DMS 273 (cell line): ENCODE results near the gene RNF212B.

Experiments used
- DNase-seq: peaks from one replicate; lab custom pipeline; 2025; ENCODE audit not compliant: unreplicated experiment; lab: John Stamatoyannopoulos, UW

The RNF212B gene

DNA sequence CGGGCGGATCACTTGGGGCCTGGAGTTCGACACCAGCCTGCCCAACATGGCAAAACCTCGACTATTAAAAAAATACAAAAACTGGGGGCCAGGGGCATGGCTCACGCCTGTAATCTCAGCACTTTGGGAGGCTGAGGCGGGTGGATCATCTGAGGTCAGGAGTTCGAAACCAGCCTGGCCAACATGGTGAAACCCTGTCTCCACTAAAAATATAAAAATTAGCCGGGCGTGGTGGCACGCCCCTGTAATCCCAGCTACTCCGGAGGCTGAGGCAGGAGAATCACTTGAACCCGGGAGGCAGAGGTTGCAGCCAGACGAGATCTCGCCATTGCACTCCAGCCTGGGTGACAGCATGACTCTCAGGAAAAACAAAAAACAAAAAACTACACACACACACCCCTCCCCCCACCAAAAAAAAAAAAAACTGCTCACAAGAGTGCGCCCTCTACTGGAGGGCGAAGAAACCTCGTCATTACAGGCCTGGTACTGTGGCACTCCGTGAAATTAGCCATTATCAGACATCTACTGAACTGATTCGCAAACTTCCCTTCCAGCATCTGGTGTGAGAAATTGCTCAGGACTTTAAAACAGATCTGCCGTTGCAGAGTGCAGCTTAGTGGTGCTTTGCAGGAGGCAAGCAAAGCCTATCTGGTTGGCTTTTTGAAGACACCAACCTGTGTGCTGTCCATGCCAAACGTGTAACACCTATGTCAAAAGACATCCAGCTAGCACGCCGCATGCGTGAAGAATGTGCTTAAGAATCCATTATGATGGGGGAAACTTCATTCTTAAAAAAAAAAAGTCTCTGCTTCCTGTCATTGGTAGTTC lies 57.2 kb downstream of the RNF212B start:
- DNase-seq, result peak; percentile 82

DNA sequence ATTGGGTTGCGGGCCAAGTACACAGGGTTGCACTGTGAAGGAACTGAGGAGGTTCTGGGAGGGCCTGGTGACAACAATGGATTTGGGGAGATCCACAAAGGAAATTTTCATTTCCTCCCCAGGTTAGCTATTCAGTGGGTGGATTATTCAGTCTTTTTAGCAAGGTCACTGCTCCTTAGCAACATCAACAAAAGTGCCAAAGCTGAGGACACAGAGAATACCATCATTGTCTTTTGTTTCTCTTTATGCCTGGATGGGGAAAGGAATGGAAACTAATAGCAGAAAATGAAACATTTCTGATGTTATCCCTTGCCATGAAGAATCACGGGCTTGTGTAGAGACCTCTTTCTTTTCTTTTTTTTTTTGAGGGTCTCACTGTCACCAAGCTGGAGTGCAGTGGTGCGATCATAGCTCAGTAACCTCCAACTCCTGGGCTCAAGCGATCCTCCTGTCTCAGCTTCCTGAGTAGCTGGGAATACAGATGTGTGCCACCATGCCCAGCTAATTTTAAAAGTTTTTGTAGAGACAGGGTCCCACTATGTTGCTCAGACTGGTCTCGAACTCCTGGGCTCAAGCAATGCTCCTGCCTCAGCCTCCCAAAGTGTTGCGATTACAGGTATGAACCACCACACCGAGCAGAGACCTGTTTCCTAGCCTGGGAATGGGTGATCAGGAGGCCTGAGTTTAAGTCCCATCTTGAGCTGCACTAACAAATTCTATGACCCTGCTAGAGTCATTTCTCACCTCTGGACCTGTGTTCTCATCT lies 58.5 kb downstream of the RNF212B start:
- DNase-seq, result no peak

DNA sequence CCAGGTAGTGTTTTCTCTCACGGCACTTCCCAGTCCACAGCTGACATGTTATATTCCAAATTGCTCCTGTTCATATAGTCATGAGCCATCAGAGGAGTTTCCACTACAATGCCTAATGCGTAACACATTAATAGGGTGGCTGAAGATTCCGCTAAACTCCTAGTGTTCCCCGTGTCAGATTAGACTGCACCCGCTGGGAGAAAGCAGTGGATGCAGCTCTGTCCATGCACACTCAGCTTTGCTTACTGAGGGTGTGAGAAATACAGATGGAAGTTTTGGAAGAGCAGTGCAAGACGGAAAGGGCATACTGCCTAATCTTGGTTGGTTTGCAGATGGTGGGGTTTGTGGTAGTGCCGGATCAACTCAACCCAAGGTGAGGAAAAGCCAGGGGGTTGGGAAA lies 59.4 kb downstream of the RNF212B start:
- no peak for DNase-seq

DNA sequence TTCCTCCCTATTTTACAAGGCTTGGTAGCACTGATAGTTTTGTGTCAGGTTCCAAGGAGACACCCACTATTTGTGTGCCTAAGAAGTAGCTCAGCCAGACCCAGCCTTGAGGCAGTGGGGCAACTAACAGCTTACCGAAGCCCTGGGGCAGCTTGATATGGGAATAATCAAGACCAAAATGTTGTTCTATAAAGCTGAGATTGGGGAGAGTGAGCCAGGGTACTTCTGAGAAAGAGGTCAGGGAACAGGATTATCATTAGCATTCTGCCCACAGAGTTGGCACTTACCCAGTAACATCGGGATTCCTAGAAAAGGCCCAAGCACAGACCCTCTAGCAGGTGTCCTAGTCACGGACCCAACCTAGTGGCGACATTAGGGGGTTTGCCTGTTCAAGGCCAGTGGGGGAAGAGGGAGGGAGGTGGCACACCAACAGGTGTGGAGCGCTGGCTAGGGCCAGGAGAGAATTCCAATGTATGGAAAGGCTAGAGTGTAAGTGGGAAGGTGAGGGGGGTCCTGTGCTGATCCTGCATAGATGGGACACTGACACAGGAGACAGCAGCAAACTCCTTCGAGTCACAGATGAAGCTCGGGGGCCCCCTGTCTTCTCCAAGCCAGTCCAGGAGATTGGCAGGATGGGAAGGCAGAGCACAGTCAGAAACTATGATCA lies 60.0 kb downstream of the RNF212B start:
- no peak for DNase-seq

DNA sequence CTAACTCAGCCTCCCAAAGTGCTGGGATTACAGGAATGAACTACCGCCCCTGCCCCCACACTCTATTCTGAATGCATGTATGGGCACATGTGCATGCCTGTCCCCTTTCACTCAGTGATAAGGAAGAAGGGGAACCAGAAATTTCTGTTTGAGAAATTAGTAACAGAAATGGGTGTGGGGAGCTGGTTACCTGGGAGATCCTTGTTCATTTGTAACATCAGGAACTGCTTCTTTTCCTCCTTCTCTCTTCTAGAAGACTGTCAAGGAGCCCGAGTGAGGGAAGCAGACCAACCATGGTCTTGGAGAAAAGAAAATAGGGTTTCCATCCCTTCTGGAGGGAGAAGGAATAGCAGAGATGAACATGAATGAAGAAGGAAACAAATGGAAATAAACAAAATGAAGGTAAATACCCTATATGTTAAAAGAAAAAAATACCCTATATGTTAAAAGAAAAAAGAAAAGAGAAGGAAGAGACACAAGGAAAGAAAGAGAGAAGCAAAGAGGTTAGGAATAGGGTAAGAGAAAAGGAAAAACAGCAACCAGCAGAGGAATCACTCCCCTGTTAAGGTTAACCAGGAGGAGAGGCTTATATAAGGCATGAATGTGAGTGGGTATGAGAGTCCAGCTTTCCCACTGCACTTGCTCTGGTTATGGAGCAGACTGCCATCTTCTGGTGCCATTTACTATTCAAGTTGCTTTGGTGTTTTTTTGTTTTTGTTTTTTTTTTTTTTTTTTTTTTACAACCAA lies 61.6 kb downstream of the RNF212B start:
- DNase-seq, result peak; percentile 46

DNA sequence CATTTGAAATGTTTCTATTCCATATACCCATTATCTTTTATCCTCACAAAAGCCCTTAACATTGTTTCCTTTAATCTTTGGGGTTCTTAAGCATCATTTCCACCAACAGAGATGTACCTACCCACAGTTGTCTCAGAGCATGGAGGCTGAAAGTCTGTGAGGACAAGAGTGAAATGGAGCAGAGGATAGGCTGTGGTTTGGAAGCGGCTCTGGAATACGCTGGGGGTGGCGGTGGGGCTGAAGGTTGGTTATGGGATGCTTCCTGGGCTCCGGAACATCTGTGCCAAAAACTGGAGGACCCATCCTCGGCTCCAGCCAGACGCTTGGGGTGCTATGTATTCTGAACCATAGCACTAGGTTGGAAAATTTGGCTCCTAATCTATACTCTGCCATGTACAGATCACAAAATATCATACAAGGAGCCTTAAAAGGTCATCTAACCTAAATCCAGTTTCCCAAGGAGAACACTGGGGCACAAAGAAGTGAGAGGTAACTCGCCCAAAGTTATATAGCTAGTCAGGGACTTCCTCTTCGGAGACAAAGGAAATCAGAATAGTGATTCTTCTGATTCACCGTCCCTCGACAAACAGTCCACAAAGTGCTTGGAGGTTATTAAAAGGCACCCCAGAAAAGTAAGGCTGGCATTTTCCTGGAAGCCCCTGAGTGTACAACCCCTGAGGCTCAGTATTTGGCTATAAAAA lies 62.4 kb downstream of the RNF212B start:
- DNase-seq, result no peak

DNA sequence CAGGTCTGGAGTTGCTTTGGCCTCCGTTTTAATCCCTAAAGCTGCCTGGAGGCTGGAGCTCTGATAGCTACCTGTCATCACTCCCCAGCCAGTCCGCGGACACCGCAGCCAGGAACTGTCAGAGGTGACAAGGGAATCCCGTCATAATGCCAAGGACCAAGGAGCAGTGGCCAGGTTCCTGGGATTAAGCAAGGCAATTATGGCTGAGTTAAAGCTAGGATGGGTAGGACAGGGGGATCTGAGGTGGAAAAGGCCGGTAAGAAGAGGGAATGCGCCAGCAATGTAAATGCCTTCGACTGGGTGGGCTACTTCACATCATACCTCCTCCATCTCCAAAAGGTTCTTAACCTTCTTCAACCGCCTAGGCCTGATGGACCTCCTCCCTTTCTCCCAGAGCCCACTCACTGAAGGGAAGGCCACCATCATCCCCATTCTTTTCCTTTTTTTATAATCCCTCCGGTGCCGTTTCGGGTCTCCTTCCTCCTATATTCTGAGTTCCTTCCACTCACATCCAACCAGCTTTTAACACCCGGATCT lies 63.0 kb downstream of the RNF212B start:
- peak; percentile 43 for DNase-seq

DNA sequence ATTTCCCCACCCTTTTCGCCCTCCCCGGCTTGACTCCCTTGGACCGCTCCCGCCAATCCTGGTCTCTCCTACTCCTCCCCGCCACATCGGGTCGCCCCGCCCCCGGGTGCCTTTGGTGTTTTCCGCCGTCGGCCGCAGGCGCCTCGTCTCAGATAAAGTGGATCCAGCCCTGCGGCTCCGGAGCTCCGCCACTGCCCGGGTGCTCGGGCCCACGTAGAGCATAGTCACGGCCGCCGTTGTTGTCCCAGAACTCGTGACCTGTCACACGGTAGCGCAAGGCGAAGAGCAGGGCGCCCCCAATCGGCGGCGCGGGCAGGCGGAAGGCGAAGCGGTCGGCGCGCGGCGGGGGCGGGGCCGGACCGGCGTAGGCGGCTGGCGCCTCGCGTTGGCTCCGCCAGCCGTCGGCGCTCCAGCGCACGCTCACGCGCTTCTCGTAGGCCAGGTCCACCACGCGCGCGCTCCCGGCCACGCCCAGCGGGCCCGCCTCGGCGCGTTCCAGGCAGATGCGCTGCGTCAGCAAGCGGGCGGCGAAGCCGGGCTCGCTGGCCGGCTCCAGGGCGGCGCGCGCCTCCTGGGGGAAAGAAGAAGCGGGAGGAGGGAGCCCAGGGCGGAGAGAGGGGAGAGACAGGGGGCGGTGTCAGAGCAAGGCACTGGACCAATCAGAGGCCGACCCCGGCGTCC lies 63.7 kb downstream of the RNF212B start:
- DNase-seq, result peak; percentile 99

DNA sequence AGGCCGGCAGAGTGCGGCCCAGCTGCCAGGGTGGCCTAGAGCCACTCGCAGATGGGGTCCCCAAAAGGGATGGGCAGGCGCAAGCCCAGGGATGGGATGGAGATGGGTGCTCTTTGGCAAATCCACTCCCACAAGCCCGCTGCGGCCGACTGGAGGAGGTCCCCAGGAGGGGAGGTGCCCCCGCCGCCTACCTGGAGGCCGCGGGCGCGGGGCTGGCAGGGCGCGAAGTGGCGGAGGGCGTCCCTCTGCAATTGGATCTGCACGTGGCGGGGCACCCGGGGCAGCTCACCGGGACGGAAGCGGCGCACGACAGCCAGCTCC lies 64.2 kb downstream of the RNF212B start:
- DNase-seq, result no peak

DNA sequence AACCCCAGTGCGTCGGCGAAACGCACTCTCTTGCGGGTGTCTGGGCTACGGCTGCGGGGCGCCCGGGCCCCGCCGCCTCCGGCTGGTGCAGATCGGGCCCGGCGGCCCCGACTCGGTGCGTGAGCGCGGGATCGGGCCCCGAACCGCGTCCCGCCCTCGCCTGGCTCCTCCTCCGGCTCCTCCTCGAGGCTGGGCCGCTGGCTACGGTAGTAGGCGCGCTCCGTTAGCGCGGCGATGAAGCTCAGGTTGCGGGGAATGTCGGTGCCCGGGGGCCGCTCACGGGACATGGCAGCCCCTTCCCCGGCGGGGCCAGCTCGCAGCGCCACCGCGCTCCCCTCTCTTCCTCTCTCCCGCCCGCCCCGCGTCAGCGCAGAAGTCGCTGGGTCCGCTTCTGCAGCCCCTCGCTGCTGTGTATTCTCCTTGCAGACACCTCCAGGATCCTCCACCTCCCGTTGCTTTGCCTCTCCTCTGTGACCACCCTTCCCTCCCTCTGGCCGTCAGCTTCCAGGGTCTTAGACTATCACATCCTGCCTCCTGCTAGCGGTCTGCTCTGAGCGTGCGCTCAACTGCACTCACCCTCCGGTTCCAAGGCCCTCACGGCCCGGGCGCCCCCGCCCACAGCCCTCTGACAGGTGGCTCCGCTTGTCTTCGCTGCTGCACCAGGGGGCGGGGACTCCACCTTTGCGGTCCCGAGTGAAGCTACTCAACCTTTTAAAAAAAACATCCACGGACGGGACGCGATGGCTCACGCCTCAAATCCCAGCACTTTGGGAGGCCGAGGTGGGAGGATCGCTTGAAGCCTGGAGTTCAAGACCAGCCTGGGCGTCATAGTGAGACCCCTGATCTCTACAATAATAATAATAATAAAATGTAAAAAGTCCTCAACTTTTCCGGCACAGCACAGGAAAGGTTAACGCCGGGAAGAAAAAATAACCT lies 64.8 kb downstream of the RNF212B start, which contains the start of gene PPP1R3E:
TSS of gene PPP1R3E (minus strand) at position 570 of the 936 bp plus-strand sequence. CDS start at position 287, 283 bp downstream.
- peak; percentile 87 for DNase-seq

DNA sequence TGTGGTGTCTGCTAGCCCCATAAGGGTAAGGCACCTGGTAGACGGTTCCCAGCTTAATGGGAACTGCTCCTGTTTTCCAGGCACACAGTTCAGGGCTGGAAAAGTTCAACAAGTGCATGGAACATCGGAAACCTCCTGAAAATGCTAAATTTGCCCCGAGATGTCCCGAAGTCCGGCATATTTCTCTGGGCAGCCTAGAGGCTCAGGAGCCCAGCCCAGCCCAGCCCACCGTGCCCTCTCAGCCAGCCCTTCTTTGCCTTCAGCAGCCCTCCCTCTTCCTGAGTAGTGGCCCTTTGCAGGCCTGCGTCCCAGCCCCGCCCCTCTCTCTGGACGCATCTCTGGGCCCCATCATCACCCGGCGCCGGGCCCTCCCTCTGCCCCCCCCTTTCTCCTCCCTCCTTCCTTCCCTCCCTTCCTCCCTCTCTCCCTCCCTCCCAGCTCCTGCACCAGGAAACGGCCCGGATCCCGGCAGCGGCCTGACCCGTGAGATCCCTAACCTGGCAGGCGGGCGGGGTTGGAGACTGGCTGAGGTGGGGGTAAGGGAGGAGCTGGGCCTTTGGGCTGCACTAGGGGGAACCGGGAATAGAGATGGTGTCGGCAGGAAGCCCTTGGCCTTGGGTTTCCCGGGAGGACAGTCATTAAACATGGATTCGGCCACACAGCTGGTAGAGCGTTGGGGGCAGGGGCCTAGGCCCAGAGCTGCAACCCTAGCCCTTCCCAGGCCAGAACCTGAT lies 68.8 kb downstream of the RNF212B start, which contains the start of gene BCL2L2:
TSS of gene BCL2L2 (plus strand) at position 422 of the 734 bp plus-strand sequence. CDS start 935 bp downstream, outside the sequence.
- DNase-seq, result peak; percentile 95

DNA sequence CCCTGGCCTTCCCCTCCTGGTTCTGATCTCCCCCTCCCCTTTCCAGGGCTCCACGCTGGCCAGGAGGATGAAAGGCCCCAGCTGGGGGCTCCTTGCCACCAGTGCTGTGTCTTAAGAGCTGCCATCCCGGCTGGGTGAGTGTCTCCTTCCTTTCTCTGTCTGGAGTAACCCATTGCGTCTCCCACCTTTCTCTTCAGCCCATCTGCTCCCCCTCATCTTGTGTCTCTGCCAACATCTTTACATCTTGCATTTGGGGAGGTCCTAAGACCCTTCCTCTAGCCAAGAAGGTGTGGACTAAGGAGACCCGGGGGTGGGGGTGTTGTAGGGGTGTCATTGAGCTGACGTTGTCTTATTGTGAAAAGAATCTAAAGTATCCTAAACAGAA lies 69.4 kb downstream of the RNF212B start:
- no peak for DNase-seq

DNA sequence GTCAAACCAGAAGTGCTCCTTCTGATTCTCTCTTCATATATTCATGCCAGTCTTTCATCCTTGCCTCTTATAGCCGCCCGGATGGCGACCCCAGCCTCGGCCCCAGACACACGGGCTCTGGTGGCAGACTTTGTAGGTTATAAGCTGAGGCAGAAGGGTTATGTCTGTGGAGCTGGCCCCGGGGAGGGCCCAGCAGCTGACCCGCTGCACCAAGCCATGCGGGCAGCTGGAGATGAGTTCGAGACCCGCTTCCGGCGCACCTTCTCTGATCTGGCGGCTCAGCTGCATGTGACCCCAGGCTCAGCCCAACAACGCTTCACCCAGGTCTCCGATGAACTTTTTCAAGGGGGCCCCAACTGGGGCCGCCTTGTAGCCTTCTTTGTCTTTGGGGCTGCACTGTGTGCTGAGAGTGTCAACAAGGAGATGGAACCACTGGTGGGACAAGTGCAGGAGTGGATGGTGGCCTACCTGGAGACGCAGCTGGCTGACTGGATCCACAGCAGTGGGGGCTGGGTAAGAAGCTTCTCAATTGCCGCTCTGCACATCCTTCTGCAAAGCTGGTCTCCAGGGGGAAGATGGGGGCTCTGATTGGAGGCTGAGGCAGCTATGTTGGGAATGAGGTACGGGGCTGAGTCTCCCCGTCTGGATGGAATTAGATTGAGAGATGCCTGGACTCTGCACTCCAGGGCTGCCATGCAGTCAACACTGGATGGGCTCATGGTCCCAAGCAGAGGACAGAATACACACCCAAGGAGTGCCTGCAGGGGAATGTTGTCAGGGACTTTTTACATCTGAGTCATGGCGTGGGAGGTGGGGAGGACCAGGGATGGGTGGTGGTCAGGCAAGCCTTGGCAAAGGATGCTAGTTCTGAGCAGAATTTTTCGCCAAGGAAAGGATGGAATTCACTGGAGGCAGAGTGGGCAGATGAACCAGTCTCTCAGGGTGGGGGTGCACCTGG lies 70.2 kb downstream of the RNF212B start:
- no peak for DNase-seq

DNA sequence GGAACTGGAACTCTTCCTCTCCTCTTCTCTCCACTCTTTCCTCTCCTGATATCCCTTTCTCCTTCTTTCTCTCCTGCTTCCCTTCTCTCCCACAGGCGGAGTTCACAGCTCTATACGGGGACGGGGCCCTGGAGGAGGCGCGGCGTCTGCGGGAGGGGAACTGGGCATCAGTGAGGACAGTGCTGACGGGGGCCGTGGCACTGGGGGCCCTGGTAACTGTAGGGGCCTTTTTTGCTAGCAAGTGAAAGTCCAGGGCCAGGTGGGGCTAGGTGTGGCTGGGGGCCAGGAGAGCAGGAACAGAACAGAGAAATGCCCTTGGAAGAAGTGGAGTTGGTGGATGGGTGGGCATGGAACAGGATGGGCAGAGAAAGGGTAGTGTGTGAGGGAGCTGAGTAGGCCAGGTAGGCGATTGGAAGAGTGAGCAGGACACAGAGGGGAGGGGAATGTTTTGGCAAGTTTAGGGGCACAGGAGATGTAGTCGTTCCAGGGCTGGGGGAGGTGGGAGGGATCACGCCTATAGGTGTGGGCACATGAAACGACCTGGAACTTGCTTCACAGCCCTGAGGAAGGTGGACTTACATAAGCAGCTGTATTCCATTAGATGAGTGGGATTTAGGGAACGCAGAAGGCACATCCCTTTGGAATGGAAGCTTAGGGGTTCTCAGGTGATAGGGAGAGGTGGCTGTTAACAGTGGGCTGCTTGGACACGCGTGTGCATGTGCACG lies 71.1 kb downstream of the RNF212B start:
- DNase-seq, result no peak

DNA sequence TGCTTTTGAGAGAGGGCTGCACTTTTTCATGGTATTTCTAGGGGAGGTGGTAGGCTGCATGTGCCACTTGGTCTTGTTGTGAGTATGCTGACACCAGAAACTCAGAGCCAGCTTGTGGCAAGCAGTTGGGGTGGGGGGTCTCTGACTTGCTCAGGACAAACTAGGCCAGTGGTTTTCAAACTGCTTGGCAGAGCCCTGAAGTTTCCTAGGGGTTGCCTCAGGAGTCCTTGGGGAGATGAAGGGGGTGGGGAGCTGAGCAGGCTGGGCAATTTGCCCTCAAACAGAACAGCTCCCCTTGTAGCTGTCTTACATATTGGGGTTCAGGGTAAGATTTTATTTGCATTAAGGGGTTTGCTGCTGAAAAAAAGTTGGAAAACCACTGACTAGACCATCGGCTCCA lies 72.8 kb downstream of the RNF212B start:
- DNase-seq, result no peak

DNA sequence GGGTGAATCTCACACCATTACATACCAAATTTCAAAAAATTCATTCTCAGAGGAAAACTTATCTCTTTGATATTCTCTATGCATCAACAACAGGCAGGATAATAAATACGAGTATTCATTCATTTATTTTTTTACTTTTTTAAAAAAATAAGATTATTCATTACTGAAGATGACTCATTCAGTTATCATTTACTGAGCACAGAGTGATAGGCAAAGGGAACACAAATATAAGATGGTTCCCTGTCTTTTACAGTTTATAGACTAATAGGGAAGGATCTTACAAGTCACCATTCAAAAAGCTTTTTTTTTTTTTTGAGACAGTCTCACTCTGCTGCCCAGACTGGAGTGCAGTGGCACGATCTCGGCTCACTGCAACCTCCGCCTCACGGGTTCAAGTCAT lies 78.6 kb downstream of the RNF212B start:
- no peak for DNase-seq
